HAP-1 (cell line): ENCODE measurements around the gene ERVW-1.

Source experiments
- DNase-seq, 2 experiments: peaks; one replicate each; pipeline ENCODE4 v3.0.0-alpha.2; 2016 to 2020; ENCODE audit warnings: low spot score in 2 of 2
- H3K27me3 ChIP-seq: fragments of 250-450 bp; sonication (Bioruptor Pico); 2 replicates; pipeline ENCODE4 v1.5.1; 2020; ENCODE audit warnings: low read depth, mild to moderate bottlenecking, moderate library complexity
- H3K36me3 ChIP-seq: fragments of 250-450 bp; sonication (Bioruptor Pico); replicated peaks from 2 replicates; pipeline ENCODE4 v1.5.1; 2020; ENCODE audit warnings: mild to moderate bottlenecking
- H3K4me1 ChIP-seq: fragments of 250-450 bp; sonication (Bioruptor Pico); 2 replicates; pipeline ENCODE4 v1.5.1; 2020; ENCODE audit warnings: mild to moderate bottlenecking
- H3K4me3 ChIP-seq: fragments of 250-450 bp; sonication (Bioruptor Pico); 2 replicates; pipeline ENCODE4 v1.5.1; 2020; ENCODE audit warnings: mild to moderate bottlenecking, moderate library complexity
- H3K9me3 ChIP-seq: fragments of 250-450 bp; sonication (Bioruptor Pico); 2 replicates; pipeline ENCODE4 v1.5.1; 2020; ENCODE audit warnings: mild to moderate bottlenecking, moderate library complexity
- in situ Hi-C: fragments of 300-500 bp; cut with MboI; formaldehyde crosslinking; loops from 3 replicates; pipeline ENCODE4 v1.14.3; 2020; ENCODE audit warnings: low sequenced_read_pairs, inconsistent platforms, mixed read lengths

ERVW-1 gene

DNA sequence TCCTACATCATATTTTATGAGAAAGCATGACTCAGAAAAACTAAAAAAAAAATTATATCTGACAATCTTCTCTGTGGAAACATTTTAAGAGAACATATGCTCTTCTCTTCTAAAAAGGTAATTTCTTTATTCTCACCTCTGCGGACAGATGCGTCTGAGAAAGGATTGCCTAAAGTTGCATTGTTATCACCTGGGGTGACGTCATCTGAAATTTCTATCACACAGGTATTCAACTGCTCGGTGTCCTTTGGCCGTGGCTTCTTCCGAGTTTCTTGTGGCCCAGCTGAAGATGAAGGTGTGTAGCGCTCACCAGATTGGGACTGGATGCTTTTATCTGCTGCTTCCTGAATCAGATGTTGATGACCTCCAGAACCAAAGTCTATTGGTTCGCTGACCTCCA, 44.7 kb downstream of the ERVW-1 start:
- Histone ChIP-seq H3K27me3 (no peaks in the 10 kb centered on the region), H3K9me3 (no peaks in the 10 kb centered on the region), H3K4me1 (no peaks in the 10 kb centered on the region), H3K36me3 (no peaks in the 10 kb centered on the region), H3K4me3 (no peak overlapping the region)
- in situ Hi-C loops: loop anchor here (25.0 kb wide), 1 partner anchor 546 kb away; the partner anchor contains the start of gene MTERF1
- DNase-seq: no peak

DNA sequence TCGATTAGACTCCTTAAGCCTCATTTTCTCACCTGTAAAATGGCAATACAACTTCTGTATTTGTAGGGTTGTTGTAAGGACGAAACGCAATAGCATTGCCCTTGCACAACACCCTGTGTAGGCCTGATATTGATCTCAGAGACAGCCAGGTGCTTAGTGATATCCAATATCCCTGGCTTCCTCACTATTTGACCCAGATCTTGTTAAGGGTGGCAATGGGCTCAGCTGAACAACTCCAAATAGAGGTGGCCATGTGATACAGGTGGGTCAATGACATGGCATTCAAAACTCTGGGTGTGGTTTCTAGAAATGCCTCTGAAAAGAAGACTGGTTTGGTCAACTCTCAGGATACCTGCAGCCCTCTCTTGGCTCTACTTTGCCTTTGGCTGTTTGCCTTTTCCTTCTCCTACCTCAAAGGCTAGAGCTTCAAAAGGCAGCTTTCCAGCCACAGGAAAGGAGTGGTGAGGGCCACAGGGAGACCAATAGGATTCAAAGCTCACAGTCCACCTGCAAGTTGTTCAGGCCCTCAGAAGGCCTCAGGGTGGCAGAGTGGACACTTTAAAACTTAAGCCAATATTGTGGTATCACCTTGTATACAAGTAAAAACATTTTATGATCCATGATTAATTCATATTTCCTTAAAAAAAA, 45.3 kb downstream of the ERVW-1 start:
- H3K27me3 ChIP-seq: no peaks in the 10 kb centered on the region
- DNase-seq: no peak
- no peaks in the 10 kb centered on the region for H3K4me1 ChIP-seq
- no peak overlapping the region for H3K4me3 ChIP-seq
- no peaks in the 10 kb centered on the region for H3K9me3 ChIP-seq
- in situ Hi-C loops: loop anchor here (25.0 kb wide), 1 partner anchor 545 kb away; the partner anchor contains the start of gene MTERF1
- H3K36me3 ChIP-seq: no peaks in the 10 kb centered on the region

DNA sequence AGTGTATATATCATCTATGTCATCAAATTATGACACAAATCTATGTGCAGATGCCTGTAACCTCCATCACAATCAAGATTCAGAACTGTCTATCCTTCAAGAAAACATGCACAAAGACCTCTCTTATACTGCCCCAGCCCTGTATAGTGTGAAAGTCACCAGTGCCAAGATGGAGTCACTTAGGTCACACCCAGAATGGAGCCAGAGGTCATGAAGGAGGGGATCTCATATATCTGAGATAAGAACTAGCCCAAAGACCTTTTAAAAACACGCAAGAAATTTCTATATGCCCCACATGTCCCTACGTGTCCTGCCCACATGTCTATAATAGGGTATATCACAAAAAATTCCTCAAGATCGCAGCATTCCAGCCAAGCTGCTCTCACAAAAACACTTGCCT, 50.6 kb downstream of the ERVW-1 start:
- Histone ChIP-seq H3K4me1 (peaks cover 3% of the 10 kb centered on the region), H3K9me3 (no peaks in the 10 kb centered on the region), H3K36me3 (no peaks in the 10 kb centered on the region), H3K27me3 (no peaks in the 10 kb centered on the region), H3K4me3 (no peak overlapping the region)
- no peak for DNase-seq
- in situ Hi-C loops: loop anchor here (25.0 kb wide), 1 partner anchor 540 kb away; the partner anchor contains the start of gene MTERF1

DNA sequence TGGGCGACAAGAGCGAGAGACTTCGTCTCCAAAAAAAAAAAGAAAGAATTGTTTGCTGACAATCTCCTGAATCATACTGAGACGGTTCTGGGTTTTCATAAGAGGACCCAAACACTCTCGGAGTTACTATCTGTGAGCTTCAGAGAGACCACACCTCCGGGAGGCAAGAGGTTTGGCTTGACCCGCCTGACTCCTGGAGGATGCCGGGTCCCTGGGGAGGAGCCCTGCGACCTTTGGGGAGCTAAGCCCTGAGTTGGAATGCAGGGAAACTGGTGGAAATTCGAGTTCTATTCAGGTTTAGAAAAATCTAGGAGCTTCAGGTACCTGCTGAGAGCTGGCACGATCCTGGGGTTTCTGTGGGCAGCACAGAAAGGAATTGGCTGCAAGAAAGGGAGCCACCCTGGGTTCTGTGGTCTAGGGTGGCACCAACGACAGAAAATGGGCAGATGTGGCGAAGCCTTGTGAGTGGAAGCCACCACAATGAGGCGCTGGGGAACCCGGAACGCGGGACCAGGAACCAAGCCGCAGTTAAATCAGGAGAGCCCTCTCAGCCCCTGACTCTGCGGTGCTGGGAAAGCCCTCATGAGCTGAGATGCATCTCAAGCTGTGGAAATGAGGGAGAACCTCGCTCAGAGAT, 52.3 kb downstream of the ERVW-1 start:
- Histone ChIP-seq H3K27me3 (no peaks in the 10 kb centered on the region), H3K36me3 (no peaks in the 10 kb centered on the region), H3K4me3 (no peak overlapping the region), H3K4me1 (peaks cover 3% of the 10 kb centered on the region), H3K9me3 (no peaks in the 10 kb centered on the region)
- no peak for DNase-seq
- in situ Hi-C loops: loop anchor here (25.0 kb wide), 1 partner anchor 538 kb away; the partner anchor contains the start of gene MTERF1

DNA sequence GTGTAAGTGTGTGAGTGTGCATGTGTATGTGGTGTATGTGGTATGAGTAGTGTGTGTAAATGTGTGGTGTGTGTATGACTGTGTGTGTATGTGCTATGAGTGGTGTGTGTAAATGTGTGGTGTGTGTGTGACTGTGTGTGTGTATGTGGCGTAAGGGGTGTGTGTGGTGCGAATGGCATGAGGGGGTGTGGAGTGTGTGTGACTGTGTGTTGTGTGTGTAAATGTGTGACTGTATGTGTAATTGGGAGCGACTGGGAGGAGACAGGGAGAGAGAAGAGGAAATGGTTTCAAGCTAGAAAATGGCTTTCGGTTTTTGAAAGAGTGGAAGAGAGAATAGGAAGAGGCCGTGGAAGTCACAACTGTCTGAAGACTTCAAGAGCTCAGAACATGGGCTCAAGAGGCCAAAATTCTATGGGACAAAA, 54.0 kb downstream of the ERVW-1 start:
- no peak for DNase-seq
- no peaks in the 10 kb centered on the region for H3K9me3 ChIP-seq
- in situ Hi-C loops: no loop called here
- peaks cover 3% of the 10 kb centered on the region for H3K4me1 ChIP-seq
- H3K36me3 ChIP-seq: no peaks in the 10 kb centered on the region
- no peaks in the 10 kb centered on the region for H3K27me3 ChIP-seq
- H3K4me3 ChIP-seq: no peak overlapping the region

DNA sequence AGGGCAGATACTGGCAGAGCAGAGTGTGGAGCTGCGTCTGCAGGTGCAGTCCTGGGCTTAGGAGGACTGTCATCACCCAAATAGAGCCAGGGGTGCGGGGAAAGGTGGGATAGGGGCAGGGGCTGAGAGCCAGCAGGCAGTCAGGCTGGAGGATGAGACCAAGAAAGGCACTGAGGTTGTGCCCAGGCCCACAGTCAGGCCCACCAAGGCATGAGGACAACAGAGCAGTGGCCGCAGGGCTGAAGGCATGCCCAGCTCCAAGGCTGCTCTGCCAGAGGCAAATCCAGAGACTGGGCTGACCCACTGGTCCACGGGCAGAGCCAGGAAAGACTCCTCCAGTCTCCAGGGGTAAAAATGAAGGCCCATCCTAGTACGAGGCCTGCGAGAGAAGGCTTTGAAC, 54.8 kb downstream of the ERVW-1 start:
- no peak for DNase-seq
- in situ Hi-C loops: no loop called here

DNA sequence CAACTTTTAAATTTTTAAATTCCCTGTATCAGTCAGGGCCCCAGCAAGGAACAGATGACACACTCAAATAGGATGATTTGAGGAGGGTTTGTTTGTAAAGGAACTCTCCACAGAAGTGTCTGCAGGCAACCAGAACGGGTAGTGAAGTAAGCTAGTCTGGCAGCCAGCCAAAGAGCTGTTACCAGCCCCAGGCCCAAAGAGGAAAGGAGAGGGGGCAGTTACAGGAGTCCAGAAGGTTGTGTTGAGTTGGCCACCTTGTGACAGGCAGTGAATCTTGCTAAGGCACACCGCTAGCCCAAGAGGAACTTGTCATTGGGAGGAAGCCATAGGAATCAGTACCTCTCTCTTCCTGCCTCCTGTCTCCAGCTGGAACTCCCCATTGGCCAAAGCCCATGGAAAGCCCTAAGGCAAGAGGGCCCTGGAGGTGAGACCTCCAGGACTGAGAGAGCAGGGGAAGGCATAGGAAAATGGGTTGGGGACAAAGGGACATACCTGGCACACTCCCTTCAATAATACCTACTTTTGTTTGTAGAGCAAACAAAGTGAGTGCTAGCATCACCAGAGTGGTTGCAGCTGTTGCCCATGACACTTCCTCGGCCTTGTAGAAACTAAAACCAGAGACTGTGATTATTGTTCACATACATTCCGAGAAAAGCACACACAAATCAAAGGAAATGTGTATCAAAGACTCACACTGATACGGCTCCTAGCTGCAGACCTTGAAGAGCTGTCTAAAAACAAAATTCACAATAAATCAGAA, 55.9 kb downstream of the ERVW-1 start:
- H3K36me3 ChIP-seq: no peaks in the 10 kb centered on the region
- no peaks in the 10 kb centered on the region for H3K27me3 ChIP-seq
- in situ Hi-C loops: no loop called here
- H3K4me3 ChIP-seq: no peak overlapping the region
- no peaks in the 10 kb centered on the region for H3K9me3 ChIP-seq
- no peak for DNase-seq
- peaks cover 3% of the 10 kb centered on the region for H3K4me1 ChIP-seq

More for the DNA sequence above, 54.8 kb downstream of the ERVW-1 start:
- H3K4me3 ChIP-seq: no peak overlapping the region
- no peaks in the 10 kb centered on the region for H3K27me3 ChIP-seq
- H3K9me3 ChIP-seq: no peaks in the 10 kb centered on the region
- no peaks in the 10 kb centered on the region for H3K36me3 ChIP-seq
- peaks cover 3% of the 10 kb centered on the region for H3K4me1 ChIP-seq
